Smooth muscle cell (in vitro differentiated cells): ENCODE results near the gene MAB21L3. TPM values are rescaled to one million over a fixed set of nuclear protein-coding genes. Genes with fewer than 3 reads are reported as not detected.

ENCODE experiments used
- DNase-seq: peaks from one replicate; lab custom pipeline; 2025; ENCODE audit not compliant: unreplicated experiment; lab: John Stamatoyannopoulos, UW
- H2AFZ ChIP-seq: fragments of 200-600 bp; sonication (generic); 2 replicates; pipeline ENCODE4 v1.6.0; 2016; ENCODE audit warnings: antibody characterized with exemption, low read depth, mild to moderate bottlenecking
- H3F3A ChIP-seq: fragments of 200-600 bp; sonication (generic); 2 replicates; pipeline ENCODE4 v1.6.0; 2017; ENCODE audit warnings: antibody characterized with exemption, low read depth
- H3K27ac ChIP-seq: fragments of 200-600 bp; sonication (generic); 2 replicates; pipeline ENCODE4 v1.5.1; 2016; ENCODE audit warnings: low read depth, mild to moderate bottlenecking
- H3K27me3 ChIP-seq: fragments of 200-600 bp; sonication (generic); 2 replicates; pipeline ENCODE4 v1.6.1; 2016; ENCODE audit warnings: low read depth, mild to moderate bottlenecking
- H3K36me3 ChIP-seq: fragments of 200-600 bp; sonication (generic); 2 replicates; pipeline ENCODE4 v1.5.1; 2016; ENCODE audit warnings: low read depth
- H3K4me1 ChIP-seq: fragments of 200-600 bp; sonication (generic); 2 replicates; pipeline ENCODE4 v1.5.1; 2016; ENCODE audit warnings: low read depth
- H3K4me2 ChIP-seq: fragments of 200-600 bp; sonication (generic); 2 replicates; pipeline ENCODE4 v1.6.0; 2016; ENCODE audit warnings: mild to moderate bottlenecking
- H3K4me3 ChIP-seq: fragments of 200-600 bp; sonication (generic); 2 replicates; pipeline ENCODE4 v1.5.1; 2016; ENCODE audit warnings: mild to moderate bottlenecking
- H3K79me2 ChIP-seq: fragments of 200-600 bp; sonication (generic); 2 replicates; pipeline ENCODE4 v1.6.0; 2016; ENCODE audit warnings: low read depth, mild to moderate bottlenecking
- H3K9ac ChIP-seq: fragments of 200-600 bp; sonication (generic); 2 replicates; pipeline ENCODE4 v1.6.0; 2016; ENCODE audit warnings: low read depth
- H3K9me3 ChIP-seq: fragments of 200-600 bp; sonication (generic); replicated peaks from 2 replicates; pipeline ENCODE4 v1.5.1; 2016; ENCODE audit warnings: low read depth
- H4K20me1 ChIP-seq: fragments of 200-600 bp; sonication (generic); 2 replicates; pipeline ENCODE4 v1.6.0; 2016; ENCODE audit warnings: low read depth
- CTCF ChIP-seq: fragments of 200-600 bp; sonication (generic); IDR thresholded peaks from 2 replicates; pipeline ENCODE4 v1.5.1; 2017; ENCODE audit warnings: borderline replicate concordance, mild to moderate bottlenecking, antibody characterized with exemption; ENCODE audit not compliant: insufficient read depth, poor library complexity, severe bottlenecking
- WGBS: methylation state at CpG from one replicate; pipeline ENCODE4 v1.1.7; 2016; ENCODE audit warnings: low lambda C conversion rate; 5-methylcytosine and 5-hydroxymethylcytosine counted together
- polyA plus RNA-seq: library from polyadenylated mRNA; unstranded; fragments of >200 nt; fragmentation: Nextera tagmentation; extraction: Ambion mirVana; gene quantifications from 2 replicates; pipeline ENCODE4 v1.2.1, GENCODE V29; 2016
- total RNA-seq: library from RNA; depleted of rRNA; stranded (reverse); fragments of >200 nt; gene quantifications from 2 replicates; pipeline ENCODE4 v1.2.3, GENCODE V29; 2014

MAB21L3 gene
- total and polyA plus RNA-seq, 2 experiments from 2014 or later: 0.13 to 0.26 TPM

GRCh38 chr1:116115476-116116439 is 4.6 kb downstream of the MAB21L3 start:
- Histone ChIP-seq H3K27me3 (no peaks in the 10 kb centered on the region), H3K4me1 (no peaks in the 10 kb centered on the region), H3K79me2 (no peaks in the 10 kb centered on the region), H3K4me3 (no peak overlapping the region), H3K9ac (no peak overlapping the region), H4K20me1 (no peaks in the 10 kb centered on the region), H3K4me2 (no peak overlapping the region), H2AFZ (no peak overlapping the region), H3K36me3 (no peaks in the 10 kb centered on the region), H3K27ac (peak overlapping the region; percentile 40), H3K9me3 (no peaks in the 10 kb centered on the region), H3F3A (no peaks in the 10 kb centered on the region)
- TF ChIP-seq CTCF: no peak
- no peak for DNase-seq
- 53% methylated on average over 4 of the region's 4 CpGs for WGBS

- no peak overlapping the region for H3K9ac ChIP-seq
- 85% methylated on average over 3 of the region's 3 CpGs for WGBS
- H3K4me1 ChIP-seq: no peaks in the 10 kb centered on the region
- H3K4me3 ChIP-seq: no peak overlapping the region
- H3K79me2 ChIP-seq: no peaks in the 10 kb centered on the region
- no peaks in the 10 kb centered on the region for H3F3A ChIP-seq
- H3K4me2 ChIP-seq: no peak overlapping the region
- no peak overlapping the region for H3K27ac ChIP-seq
- no peak for TF ChIP-seq CTCF
- H3K9me3 ChIP-seq: no peaks in the 10 kb centered on the region
- H3K27me3 ChIP-seq: no peaks in the 10 kb centered on the region
- DNase-seq: no peak
- H4K20me1 ChIP-seq: no peaks in the 10 kb centered on the region
- no peak overlapping the region for H2AFZ ChIP-seq
- H3K36me3 ChIP-seq: no peaks in the 10 kb centered on the region
These were observed 7.3 kb downstream of the MAB21L3 start for GRCh38 chr1:116118471-116118870.

- no peaks in the 10 kb centered on the region for H3K79me2 ChIP-seq
- TF ChIP-seq CTCF: no peak
- WGBS: 81% methylated on average over 3 of the region's 3 CpGs
These were observed 8.7 kb downstream of the MAB21L3 start for GRCh38 chr1:116119876-116120275.

More at GRCh38 chr1:116119876-116120275, 8.7 kb downstream of the MAB21L3 start:
- no peak overlapping the region for H3K27ac ChIP-seq
- no peak overlapping the region for H3K9ac ChIP-seq
- H2AFZ ChIP-seq: no peak overlapping the region
- no peaks in the 10 kb centered on the region for H3K9me3 ChIP-seq
- no peak overlapping the region for H3K4me2 ChIP-seq
- no peaks in the 10 kb centered on the region for H4K20me1 ChIP-seq
- no peaks in the 10 kb centered on the region for H3K4me1 ChIP-seq
- no peaks in the 10 kb centered on the region for H3F3A ChIP-seq
- no peaks in the 10 kb centered on the region for H3K27me3 ChIP-seq
- no peak for DNase-seq
- H3K36me3 ChIP-seq: no peaks in the 10 kb centered on the region
- H3K4me3 ChIP-seq: no peak overlapping the region
